Measurements from ENCODE around the gene RNU2-1.
"Not testable (repeated sequence)": the region's sequence is repeated elsewhere in the genome, so short reads cannot be mapped to it uniquely, and the experiment has no call there.

Gene RNU2-1

DNA sequence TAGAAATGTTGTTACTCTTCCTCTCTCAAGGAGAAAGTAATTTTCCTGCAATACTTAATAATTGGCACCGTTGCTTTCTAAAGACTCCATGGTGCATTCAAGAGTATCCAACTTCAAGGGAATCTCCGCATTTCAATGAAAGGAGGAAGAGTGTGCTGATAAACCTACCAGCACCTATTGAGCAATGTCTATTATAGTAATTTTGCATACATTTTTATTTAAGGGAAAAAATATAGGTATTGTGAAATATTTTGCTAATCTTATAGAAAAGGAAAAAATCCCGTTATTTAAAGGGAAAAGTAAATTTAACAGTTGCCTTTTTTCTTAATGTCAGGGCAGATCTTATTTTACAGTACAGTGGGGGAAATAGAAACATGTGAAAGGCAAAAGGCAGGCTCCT, 23.2 kb downstream of the RNU2-1 start:
- TF ChIP-seq, protein P1, sequence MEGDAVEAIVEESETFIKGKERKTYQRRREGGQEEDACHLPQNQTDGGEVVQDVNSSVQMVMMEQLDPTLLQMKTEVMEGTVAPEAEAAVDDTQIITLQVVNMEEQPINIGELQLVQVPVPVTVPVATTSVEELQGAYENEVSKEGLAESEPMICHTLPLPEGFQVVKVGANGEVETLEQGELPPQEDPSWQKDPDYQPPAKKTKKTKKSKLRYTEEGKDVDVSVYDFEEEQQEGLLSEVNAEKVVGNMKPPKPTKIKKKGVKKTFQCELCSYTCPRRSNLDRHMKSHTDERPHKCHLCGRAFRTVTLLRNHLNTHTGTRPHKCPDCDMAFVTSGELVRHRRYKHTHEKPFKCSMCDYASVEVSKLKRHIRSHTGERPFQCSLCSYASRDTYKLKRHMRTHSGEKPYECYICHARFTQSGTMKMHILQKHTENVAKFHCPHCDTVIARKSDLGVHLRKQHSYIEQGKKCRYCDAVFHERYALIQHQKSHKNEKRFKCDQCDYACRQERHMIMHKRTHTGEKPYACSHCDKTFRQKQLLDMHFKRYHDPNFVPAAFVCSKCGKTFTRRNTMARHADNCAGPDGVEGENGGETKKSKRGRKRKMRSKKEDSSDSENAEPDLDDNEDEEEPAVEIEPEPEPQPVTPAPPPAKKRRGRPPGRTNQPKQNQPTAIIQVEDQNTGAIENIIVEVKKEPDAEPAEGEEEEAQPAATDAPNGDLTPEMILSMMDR (conservative IDR thresholded peaks at IDR 0.05; ENCODE audit: low read length) = no peak
- no peak overlapping the region for H3K4me3 ChIP-seq (ENCODE audit: low read length)
- no peak for DNase-seq (ENCODE audit: low read depth)

GRCh38 chr17:43203013-43203412, 30.8 kb downstream of the RNU2-1 start:
- H3K4me3 ChIP-seq (ENCODE audit: low read length); DNase-seq (ENCODE audit: low read depth): not testable (repeated sequence)

DNA sequence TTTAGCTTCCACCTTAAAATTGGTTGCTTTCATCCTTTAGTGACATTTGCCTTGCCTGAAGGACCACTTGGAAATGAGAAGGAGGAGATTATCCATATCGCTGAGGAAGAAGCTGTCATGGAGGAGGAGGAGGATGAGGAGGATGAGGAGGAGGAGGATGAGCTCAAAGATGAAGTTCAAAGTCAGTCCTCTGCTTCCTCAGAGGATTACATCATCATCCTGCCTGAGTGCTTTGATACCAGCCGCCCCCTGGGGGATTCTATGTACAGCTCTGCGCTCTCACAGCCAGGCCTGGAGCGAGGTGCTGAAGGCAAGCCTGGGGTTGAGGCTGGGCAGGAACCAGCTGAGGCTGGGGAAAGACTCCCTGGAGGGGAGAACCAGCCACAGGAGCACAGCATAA, 33.6 kb downstream of the RNU2-1 start:
- TF ChIP-seq, protein P1 (conservative IDR thresholded peaks at IDR 0.05; ENCODE audit: low read length) = no peak
- no peak overlapping the region for H3K4me3 ChIP-seq (ENCODE audit: low read length)
- DNase-seq (ENCODE audit: low read depth) = no peak

DNA sequence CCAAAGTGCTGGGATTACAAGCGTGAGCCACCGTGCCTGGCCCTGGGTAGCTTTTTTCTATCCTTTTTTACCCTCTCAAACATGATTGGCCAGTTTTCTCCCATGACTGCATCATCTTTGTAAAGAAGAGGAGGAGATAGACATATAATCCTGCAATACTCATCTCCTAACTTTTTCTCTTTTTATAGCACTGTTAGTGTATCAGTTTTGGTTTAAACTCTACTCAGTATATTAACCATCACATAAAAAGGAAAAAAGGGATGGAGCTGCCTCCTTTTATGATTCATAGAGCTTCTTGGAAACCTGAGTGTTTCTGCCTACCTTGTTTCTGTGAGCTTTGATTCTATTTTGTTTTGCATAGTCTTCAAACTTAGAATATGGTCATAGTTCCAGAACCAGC, 34.1 kb downstream of the RNU2-1 start:
- DNase-seq (ENCODE audit: low read depth) = no peak
- H3K4me3 ChIP-seq (ENCODE audit: low read length) = no peak overlapping the region
- TF ChIP-seq, protein P1 (conservative IDR thresholded peaks at IDR 0.05; ENCODE audit: low read length) = no peak

DNA sequence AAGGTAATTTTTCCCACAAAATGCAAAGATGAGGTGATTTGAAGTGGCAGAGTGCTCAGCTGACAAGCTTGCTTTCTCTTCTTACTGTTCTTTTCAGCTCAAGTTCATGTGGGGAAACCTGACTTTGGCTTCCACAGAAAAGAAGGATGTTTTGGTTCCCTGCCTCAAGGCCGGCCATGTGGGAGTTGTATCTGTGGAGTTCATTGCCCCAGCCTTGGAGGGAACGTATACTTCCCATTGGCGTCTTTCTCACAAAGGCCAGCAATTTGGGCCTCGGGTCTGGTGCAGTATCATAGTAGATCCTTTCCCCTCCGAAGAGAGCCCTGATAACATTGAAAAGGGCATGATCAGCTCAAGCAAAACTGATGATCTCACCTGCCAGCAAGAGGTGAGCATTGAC, 40.5 kb downstream of the RNU2-1 start:
- H3K4me3 ChIP-seq (ENCODE audit: low read length) = no peak overlapping the region
- TF ChIP-seq, protein P1 (conservative IDR thresholded peaks at IDR 0.05; ENCODE audit: low read length) = no peak
- DNase-seq (ENCODE audit: low read depth) = no peak

- DNase-seq (ENCODE audit: low read depth); H3K4me3 ChIP-seq (ENCODE audit: low read length): not testable (repeated sequence)
Observed at GRCh38 chr17:43186656-43187055, 47.1 kb downstream of the RNU2-1 start.

GRCh38 chr17:43183921-43184320, 49.9 kb downstream of the RNU2-1 start:
- H3K4me3 ChIP-seq (ENCODE audit: low read length) = no peak overlapping the region
- TF ChIP-seq, protein P1 (conservative IDR thresholded peaks at IDR 0.05; ENCODE audit: low read length) = no peak
- no peak for DNase-seq (ENCODE audit: low read depth)

Measured in AG10803 (cell line).